ENCODE measurements around the gene DNAH7. TPM values are rescaled to one million over a fixed set of nuclear protein-coding genes. Genes with fewer than 3 reads are reported as not detected.

Gene DNAH7
- total and polyA plus RNA-seq, 2 donors (not counting 1 experiment from before 2014, with no cell fraction given) = 0.01 to 0.05 TPM

- Histone ChIP-seq H2AFZ (ENCODE audit: insufficient read depth, low read depth, low read length, poor library complexity, severe bottlenecking) (no peak overlapping the region), H3K27me3 (replicated peaks in 1 of 4; ENCODE audit: control extremely low read depth in 1 of 4, control insufficient read depth in 3 of 4, insufficient read depth in 4 of 4, low read length in 3 of 4) (no peaks in the 10 kb centered on the region), H3K79me2 (ENCODE audit: control insufficient read depth, insufficient read depth, low read length) (no peaks in the 10 kb centered on the region), H4K20me1 (ENCODE audit: control insufficient read depth, insufficient read depth, low read length, poor library complexity, severe bottlenecking) (no peaks in the 10 kb centered on the region), H3K4me2 (replicated peaks; ENCODE audit: low read depth, low read length, poor library complexity, severe bottlenecking) (no peak overlapping the region), H3K9ac (ENCODE audit: low read length) (no peak overlapping the region), H3K27ac (ENCODE audit: low read length in 2 of 2) (no peak overlapping the region), H3K4me1 (ENCODE audit: control insufficient read depth in 2 of 2, insufficient read depth in 2 of 2, low read length in 2 of 2) (no peaks in the 10 kb centered on the region), H3K4me3 (ENCODE audit: control extremely low read depth in 1 of 5, extremely low read depth in 1 of 5, insufficient read depth in 1 of 5, low read depth in 2 of 5, low read length in 4 of 5) (no peak overlapping the region), H3K9me3 (ENCODE audit: control extremely low read depth in 1 of 3, control insufficient read depth in 2 of 3, insufficient read depth in 1 of 3, low read length in 2 of 3) (no peaks in the 10 kb centered on the region), H3K36me3 (replicated peaks in 1 of 2; ENCODE audit: control extremely low read depth in 1 of 2, control insufficient read depth in 1 of 2, extremely low read depth in 1 of 2, insufficient read depth in 2 of 2, low read length in 1 of 2) (no peaks in the 10 kb centered on the region)
- Mint-ChIP-seq H3K27ac (no peak overlapping the region), H3K9me3 (ENCODE audit: insufficient read depth) (peaks cover 3% of the 10 kb centered on the region), H3K4me3 (no peak overlapping the region), H3K27me3 (peaks cover 10% of the 10 kb centered on the region), H3K4me1 (no peaks in the 10 kb centered on the region)
- intact Hi-C loops (cut with micrococcal nuclease) = no loop called here
- DNase-seq (no peak), ATAC-seq (ENCODE audit: low read depth) (no peak)
- TF ChIP-seq, protein P1, sequence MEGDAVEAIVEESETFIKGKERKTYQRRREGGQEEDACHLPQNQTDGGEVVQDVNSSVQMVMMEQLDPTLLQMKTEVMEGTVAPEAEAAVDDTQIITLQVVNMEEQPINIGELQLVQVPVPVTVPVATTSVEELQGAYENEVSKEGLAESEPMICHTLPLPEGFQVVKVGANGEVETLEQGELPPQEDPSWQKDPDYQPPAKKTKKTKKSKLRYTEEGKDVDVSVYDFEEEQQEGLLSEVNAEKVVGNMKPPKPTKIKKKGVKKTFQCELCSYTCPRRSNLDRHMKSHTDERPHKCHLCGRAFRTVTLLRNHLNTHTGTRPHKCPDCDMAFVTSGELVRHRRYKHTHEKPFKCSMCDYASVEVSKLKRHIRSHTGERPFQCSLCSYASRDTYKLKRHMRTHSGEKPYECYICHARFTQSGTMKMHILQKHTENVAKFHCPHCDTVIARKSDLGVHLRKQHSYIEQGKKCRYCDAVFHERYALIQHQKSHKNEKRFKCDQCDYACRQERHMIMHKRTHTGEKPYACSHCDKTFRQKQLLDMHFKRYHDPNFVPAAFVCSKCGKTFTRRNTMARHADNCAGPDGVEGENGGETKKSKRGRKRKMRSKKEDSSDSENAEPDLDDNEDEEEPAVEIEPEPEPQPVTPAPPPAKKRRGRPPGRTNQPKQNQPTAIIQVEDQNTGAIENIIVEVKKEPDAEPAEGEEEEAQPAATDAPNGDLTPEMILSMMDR (IDR thresholded peaks at IDR 0.05) = no peak
- no peak for TF ChIP-seq EZH2 (IDR thresholded peaks at IDR 0.05; ENCODE audit: borderline replicate concordance, insufficient read depth, low read depth, low read length, poor library complexity, severe bottlenecking)
- POLR2A ChIA-PET = no interaction called here
- CTCF ChIA-PET = interaction anchor here (1.0 kb wide), 1 partner anchor 9 kb away, joined by 4 read pairs; no protein-coding TSS in a partner anchor
- WGBS (ENCODE audit: insufficient coverage) = 93% methylated on average over 3 of the region's 4 CpGs
These were observed 156.6 kb downstream of the DNAH7 start for GRCh38 chr2:195912079-195912478.

DNA sequence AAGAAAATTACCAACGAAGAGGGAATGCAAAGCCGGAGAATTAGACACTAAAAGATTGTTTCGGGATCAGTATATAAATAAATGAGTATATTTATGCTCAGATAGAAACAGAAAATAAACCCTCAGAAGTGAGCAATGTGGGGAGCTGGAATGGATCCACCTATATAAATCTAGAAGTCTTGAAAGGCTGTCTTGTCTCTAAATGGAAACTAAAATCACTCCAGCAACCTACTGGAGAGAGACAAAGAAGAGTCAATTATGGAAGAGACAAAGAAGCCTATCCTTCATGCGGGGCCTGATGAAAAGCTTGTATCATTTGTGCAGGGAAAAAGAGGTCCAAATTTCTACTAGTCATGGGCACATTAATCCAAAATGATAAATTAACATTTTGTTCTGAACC lies 158.1 kb downstream of the DNAH7 start:
- Histone ChIP-seq H3K9me3 (ENCODE audit: control extremely low read depth in 1 of 3, control insufficient read depth in 2 of 3, insufficient read depth in 1 of 3, low read length in 2 of 3) (no peaks in the 10 kb centered on the region), H4K20me1 (ENCODE audit: control insufficient read depth, insufficient read depth, low read length, poor library complexity, severe bottlenecking) (no peaks in the 10 kb centered on the region), H3K36me3 (replicated peaks in 1 of 2; ENCODE audit: control extremely low read depth in 1 of 2, control insufficient read depth in 1 of 2, extremely low read depth in 1 of 2, insufficient read depth in 2 of 2, low read length in 1 of 2) (no peaks in the 10 kb centered on the region), H3K4me1 (ENCODE audit: control insufficient read depth in 2 of 2, insufficient read depth in 2 of 2, low read length in 2 of 2) (no peaks in the 10 kb centered on the region), H3K9ac (ENCODE audit: low read length) (no peak overlapping the region), H3K27me3 (replicated peaks in 1 of 4; ENCODE audit: control extremely low read depth in 1 of 4, control insufficient read depth in 3 of 4, insufficient read depth in 4 of 4, low read length in 3 of 4) (no peaks in the 10 kb centered on the region), H3K4me3 (ENCODE audit: control extremely low read depth in 1 of 5, extremely low read depth in 1 of 5, insufficient read depth in 1 of 5, low read depth in 2 of 5, low read length in 4 of 5) (no peak overlapping the region), H3K79me2 (ENCODE audit: control insufficient read depth, insufficient read depth, low read length) (no peaks in the 10 kb centered on the region), H3K27ac (ENCODE audit: low read length in 2 of 2) (no peak overlapping the region), H3K4me2 (replicated peaks; ENCODE audit: low read depth, low read length, poor library complexity, severe bottlenecking) (no peak overlapping the region), H2AFZ (ENCODE audit: insufficient read depth, low read depth, low read length, poor library complexity, severe bottlenecking) (no peak overlapping the region)
- Mint-ChIP-seq H3K27me3 (peaks cover 8% of the 10 kb centered on the region), H3K4me3 (no peak overlapping the region), H3K9me3 (ENCODE audit: insufficient read depth) (peaks cover 3% of the 10 kb centered on the region), H3K27ac (no peak overlapping the region), H3K4me1 (no peaks in the 10 kb centered on the region)
- no peak for TF ChIP-seq EZH2 (IDR thresholded peaks at IDR 0.05; ENCODE audit: borderline replicate concordance, insufficient read depth, low read depth, low read length, poor library complexity, severe bottlenecking)
- POLR2A ChIA-PET = no interaction called here
- no peak for DNase-seq
- CTCF ChIA-PET = no interaction called here
- intact Hi-C loops (cut with micrococcal nuclease) = no loop called here
- no peak for ATAC-seq (ENCODE audit: low read depth)
- WGBS (ENCODE audit: insufficient coverage) = 100% methylated on average over 1 of the region's 4 CpGs
